ENCODE data around the gene LRP3.

Gene LRP3

DNA sequence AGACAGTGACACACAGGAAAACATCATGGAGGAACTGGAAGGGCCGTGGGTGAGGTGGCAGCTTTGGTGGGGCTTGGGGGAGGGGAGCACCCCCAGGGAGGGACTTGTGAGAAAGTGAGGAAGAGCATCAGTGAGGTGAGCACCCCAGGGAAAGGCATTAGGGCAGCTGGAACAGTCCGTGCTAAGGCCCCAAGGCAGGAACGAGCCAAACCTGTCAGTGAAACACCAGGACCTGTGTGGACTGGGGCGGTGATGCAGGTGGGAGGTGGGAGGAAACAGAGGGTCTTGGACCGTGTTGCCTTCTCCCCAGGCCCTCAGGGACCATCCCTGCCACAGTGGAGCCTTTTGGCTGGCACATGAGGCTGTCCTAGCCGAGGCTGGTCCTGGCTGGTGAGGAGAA lies 48.8 kb downstream of the LRP3 start:
- Mint-ChIP-seq H3K4me1 (ENCODE audit: low read depth) (no peaks in the 10 kb centered on the region), H3K36me3 (no peaks in the 10 kb centered on the region), H3K4me3 (no peak overlapping the region), H3K27me3 (no peaks in the 10 kb centered on the region), H3K27ac (no peak overlapping the region), H3K9me3 (ENCODE audit: low read depth) (no peaks in the 10 kb centered on the region)

DNA sequence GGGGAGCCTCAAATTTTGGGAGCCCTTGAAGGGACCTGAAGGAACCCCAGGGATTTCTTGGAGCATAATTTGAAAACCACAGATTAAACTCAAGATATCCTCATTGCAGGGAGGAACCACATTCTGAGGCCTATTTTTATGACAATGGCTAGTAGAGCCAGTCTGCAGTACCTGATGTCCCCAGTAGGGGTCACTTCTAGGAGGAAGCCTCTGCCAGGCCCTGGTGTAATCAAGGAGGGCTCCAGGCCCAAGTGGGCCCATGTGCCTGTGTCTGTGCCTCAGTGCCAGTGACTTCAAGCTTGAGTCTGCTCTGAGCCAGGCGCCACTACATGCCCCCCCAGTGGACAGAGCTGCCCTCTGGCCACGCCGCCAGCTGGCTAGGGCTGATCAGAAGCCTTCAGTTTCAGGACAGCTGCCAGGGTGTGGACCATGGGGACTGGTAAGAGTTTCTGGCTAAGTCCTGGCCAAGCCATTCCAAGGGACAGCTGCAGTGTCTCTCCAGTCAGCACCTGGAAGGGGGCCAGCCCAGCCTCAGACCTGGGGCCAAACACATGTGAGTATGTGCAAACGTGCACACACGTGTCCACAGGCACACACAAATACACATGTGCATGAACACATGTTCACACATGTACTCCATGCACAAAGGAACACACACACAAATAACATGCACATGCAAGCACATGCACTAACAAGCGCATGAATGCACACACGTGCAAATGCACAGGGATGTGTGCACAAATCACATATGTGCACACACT lies 52.0 kb downstream of the LRP3 start:
- H3K4me1 Mint-ChIP-seq (ENCODE audit: low read depth): no peaks in the 10 kb centered on the region
- H3K27ac Mint-ChIP-seq: no peak overlapping the region
- no peaks in the 10 kb centered on the region for H3K36me3 Mint-ChIP-seq
- no peaks in the 10 kb centered on the region for H3K27me3 Mint-ChIP-seq
- no peaks in the 10 kb centered on the region for H3K9me3 Mint-ChIP-seq (ENCODE audit: low read depth)
- H3K4me3 Mint-ChIP-seq: no peak overlapping the region

DNA sequence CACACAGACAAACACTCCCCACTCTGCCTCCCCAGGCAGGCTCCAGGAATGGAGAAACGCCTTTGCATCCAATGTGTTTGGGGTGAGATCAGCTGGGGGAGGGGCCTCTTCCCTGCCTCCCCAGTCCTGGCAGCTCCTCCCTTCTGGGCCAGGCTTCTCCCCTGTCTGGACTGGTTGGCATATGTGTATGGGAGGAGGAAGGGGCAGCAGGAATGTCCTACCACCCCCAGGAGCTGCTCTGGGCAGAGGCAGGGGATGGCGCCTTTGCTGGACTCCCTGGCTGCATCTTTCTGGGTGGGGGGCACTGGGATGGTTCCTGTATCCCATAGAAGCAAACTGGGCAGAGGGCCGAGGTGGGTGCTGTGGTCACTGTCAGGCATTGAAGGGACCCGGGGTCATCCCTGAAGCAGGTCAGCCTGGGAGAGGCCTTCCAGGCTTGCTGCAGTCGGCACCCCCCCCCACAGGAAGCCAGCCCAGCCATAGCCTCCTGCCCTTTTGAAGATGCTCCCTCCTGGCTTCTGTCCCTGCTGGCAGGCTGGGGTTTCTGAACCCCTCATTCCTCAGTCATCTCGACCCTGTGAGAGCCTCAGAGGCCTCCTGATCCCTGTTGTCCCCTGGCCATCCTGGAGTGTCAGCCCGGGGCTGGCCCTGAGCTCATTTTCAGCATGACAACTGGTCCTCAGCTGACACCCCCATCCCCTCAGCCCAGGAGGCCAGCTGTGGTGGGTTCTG lies 52.7 kb downstream of the LRP3 start:
- no peak overlapping the region for H3K27ac Mint-ChIP-seq
- H3K4me1 Mint-ChIP-seq (ENCODE audit: low read depth): no peaks in the 10 kb centered on the region
- no peak overlapping the region for H3K4me3 Mint-ChIP-seq
- no peaks in the 10 kb centered on the region for H3K36me3 Mint-ChIP-seq
- H3K9me3 Mint-ChIP-seq (ENCODE audit: low read depth): no peaks in the 10 kb centered on the region
- no peaks in the 10 kb centered on the region for H3K27me3 Mint-ChIP-seq

DNA sequence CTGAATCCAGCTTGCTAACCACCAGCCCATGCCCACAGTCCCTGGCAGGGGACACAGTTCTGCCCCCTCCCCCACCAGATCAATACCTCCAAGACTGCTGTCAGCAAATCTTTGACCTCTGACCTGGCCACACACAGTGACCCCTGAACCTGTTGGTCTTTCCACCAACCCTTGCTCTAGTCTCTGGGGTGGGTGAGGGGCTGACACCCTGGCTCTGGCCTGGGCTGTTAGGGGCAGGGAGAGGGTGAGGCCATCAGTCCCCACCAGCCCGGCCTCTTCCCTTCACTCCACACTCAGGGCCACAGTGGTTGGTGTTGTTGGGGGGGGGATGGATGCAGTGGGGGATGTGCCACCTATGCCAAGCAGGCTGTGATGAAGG lies 53.3 kb downstream of the LRP3 start:
- no peaks in the 10 kb centered on the region for H3K36me3 Mint-ChIP-seq
- no peaks in the 10 kb centered on the region for H3K27me3 Mint-ChIP-seq
- no peaks in the 10 kb centered on the region for H3K4me1 Mint-ChIP-seq (ENCODE audit: low read depth)
- H3K4me3 Mint-ChIP-seq: no peak overlapping the region
- no peak overlapping the region for H3K27ac Mint-ChIP-seq
- H3K9me3 Mint-ChIP-seq (ENCODE audit: low read depth): no peaks in the 10 kb centered on the region

DNA sequence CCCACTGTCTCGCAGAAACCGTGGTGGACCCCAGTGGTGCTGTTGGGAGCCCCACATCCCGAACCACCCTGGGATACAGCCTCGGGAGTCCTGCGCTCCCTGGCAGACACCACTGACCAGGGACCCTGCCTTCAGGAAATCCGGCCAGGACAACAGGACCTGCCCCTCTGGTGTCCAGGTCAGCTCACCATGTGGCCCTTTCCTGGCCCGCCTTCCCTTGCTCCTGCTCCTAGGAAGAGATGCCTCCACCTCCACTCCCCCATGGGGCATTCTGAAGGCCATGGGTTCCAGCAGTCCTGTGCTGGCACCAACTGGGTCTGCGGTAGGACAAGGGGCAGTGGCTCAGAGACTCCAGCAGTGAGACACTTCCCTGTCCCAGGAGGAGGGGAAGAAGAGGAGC lies 54.0 kb downstream of the LRP3 start:
- H3K4me1 Mint-ChIP-seq (ENCODE audit: low read depth): no peaks in the 10 kb centered on the region
- H3K4me3 Mint-ChIP-seq: no peak overlapping the region

DNA sequence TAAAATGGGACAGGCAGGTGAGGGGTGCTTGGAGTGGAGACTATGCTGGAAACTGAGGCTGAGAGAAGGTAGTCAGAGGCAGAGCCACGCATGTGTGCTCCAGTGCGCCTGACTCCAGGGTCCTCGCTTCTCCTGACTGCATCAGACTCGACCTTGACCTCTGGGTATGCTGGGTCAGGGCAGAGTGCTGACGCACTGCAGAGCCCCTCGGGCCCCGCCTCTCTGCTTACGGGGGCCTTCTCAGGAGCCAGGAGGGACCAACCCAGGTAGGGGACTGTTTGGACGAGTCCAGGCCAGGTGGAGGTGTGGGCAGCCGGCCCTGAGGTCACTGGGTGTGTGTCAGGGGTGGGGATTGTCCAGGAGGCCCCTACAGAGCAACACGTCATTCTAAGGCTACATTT lies 54.4 kb downstream of the LRP3 start:
- H3K4me1 Mint-ChIP-seq (ENCODE audit: low read depth): no peaks in the 10 kb centered on the region
- no peak overlapping the region for H3K27ac Mint-ChIP-seq
- no peaks in the 10 kb centered on the region for H3K36me3 Mint-ChIP-seq
- H3K9me3 Mint-ChIP-seq (ENCODE audit: low read depth): no peaks in the 10 kb centered on the region
- no peak overlapping the region for H3K4me3 Mint-ChIP-seq
- no peaks in the 10 kb centered on the region for H3K27me3 Mint-ChIP-seq

More for the DNA sequence above, 54.0 kb downstream of the LRP3 start:
- no peaks in the 10 kb centered on the region for H3K36me3 Mint-ChIP-seq
- H3K9me3 Mint-ChIP-seq (ENCODE audit: low read depth): no peaks in the 10 kb centered on the region
- no peaks in the 10 kb centered on the region for H3K27me3 Mint-ChIP-seq
- H3K27ac Mint-ChIP-seq: no peak overlapping the region

DNA sequence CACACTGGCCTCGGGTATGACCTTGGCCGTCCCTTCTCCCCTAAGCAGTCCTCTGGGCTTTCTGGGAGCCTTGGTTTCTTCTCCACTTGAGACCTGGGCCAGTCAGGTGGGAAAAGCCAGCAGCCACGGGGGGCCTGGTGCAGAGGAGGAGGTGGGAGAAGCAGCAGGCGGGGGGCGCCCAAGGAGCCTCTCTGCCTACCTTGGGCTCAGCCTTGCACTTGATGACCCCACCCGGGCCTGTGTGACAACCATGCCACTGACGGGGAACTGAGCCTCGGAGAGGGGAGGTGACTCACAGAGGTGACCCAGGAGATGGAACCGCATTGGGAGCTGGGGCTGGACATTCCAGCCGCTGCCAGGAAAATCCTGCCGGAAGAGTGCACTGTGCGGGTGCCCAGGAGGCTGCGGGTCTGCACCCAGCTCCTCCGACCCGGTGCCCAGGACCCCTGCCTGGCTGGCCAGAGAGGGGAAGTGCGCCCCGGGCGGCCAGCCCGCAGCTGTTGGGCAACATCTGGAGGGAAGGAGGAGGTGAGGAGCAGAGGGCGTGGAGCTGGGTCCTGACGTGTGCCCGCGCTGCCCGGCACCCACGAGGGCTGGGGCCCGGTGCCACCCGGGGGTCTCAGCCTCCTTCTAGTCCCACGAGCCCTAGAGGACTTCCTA lies 55.0 kb downstream of the LRP3 start:
- Mint-ChIP-seq H3K27me3 (no peaks in the 10 kb centered on the region), H3K9me3 (ENCODE audit: low read depth) (no peaks in the 10 kb centered on the region), H3K27ac (no peak overlapping the region), H3K36me3 (no peaks in the 10 kb centered on the region), H3K4me3 (no peak overlapping the region), H3K4me1 (ENCODE audit: low read depth) (no peaks in the 10 kb centered on the region)

DNA sequence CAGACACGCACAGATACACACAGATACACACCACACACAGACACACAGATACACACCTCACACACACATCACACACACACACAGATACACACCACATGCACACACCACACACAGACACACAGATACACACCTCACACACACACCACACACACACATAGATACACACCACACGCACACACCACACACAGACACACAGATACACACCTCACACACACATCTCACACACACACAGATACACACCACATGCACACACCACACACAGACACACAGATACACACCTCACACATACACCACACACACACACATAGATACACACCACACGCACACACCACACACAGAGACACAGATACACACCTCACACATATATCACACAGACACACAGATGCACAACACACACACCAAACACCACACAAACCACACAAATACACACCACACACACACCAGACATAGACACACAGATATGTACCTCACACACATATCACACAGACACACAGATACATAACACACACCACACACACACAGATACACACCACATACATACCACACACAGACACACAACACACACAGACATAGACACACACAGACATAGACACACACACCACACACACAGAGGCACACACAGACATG lies 55.7 kb downstream of the LRP3 start:
- Mint-ChIP-seq H3K9me3 (ENCODE audit: low read depth) (no peaks in the 10 kb centered on the region), H3K4me1 (ENCODE audit: low read depth) (no peaks in the 10 kb centered on the region), H3K4me3 (no peak overlapping the region), H3K27me3 (peaks cover under 1% of the 10 kb centered on the region), H3K27ac (no peak overlapping the region), H3K36me3 (no peaks in the 10 kb centered on the region)

DNA sequence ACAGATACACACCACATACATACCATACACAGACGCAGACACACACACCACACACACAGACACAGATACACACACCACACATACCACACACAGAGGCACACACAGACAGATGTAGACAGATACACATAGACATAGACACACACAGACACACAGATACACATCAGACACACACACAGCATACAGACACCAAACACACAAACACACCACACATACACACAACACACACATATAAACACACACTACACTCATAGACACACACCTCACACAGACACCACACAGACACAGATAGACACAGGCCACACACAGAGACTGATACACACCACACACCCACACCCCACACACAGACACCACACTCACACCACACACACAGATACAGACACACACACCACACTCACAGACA lies 56.4 kb downstream of the LRP3 start:
- Mint-ChIP-seq H3K4me1 (ENCODE audit: low read depth) (no peaks in the 10 kb centered on the region), H3K27ac (no peak overlapping the region), H3K4me3 (no peak overlapping the region), H3K36me3 (no peaks in the 10 kb centered on the region), H3K9me3 (ENCODE audit: low read depth) (no peaks in the 10 kb centered on the region), H3K27me3 (peaks cover 3% of the 10 kb centered on the region)

DNA sequence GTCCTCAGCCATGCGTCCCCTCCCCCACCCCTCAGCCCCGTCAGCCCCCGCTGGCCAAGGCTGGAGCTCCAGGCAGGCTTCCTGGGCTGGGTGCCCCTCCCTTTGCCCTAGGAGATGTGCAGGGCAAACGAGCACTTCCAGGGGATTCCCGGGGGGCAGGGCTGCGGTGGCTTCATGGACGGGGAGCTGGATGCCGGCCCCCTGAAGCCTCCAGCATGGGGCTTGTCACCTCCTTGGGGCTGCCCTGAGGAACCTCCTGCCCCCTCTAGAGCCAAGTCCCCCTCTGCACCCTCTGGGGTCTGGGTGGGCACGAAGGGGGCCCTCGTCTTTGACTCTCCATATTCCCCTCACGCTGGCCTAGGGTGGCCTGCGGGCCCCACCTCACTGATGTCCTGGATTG lies 56.9 kb downstream of the LRP3 start:
- Mint-ChIP-seq H3K4me3 (no peak overlapping the region), H3K36me3 (no peaks in the 10 kb centered on the region), H3K27me3 (peaks cover 3% of the 10 kb centered on the region), H3K4me1 (ENCODE audit: low read depth) (no peaks in the 10 kb centered on the region), H3K27ac (no peak overlapping the region), H3K9me3 (ENCODE audit: low read depth) (no peaks in the 10 kb centered on the region)

DNA sequence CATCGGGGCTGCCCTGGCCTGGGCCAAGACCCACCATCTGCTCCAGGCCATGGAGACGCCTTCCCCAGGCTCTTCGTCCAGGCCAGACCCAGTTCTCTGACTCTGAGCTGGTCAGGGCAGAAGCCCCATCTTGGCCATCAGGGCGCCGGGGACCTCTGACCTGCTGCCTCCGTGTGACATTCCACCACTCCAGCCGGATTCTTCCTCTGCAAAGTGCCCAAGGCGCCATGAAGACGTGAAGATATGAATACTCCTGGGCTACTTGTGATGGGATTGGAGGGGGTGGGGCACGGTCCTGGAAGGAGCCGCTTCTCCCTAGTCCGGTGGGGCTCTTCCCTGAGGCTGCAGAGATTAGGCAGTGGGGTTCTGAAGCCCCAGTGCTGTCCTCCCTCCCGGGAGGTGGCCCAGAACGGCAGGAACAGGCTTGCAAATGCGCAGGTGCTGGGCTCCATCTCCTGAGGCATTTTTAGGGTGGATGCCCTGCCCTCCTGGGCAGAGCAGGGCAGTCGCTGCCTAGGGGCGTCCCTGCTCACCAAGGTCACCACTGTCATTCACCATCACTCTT lies 57.5 kb downstream of the LRP3 start:
- no peaks in the 10 kb centered on the region for H3K4me1 Mint-ChIP-seq (ENCODE audit: low read depth)
- peaks cover 3% of the 10 kb centered on the region for H3K27me3 Mint-ChIP-seq
- H3K27ac Mint-ChIP-seq: no peak overlapping the region
- no peaks in the 10 kb centered on the region for H3K9me3 Mint-ChIP-seq (ENCODE audit: low read depth)
- H3K4me3 Mint-ChIP-seq: no peak overlapping the region
- H3K36me3 Mint-ChIP-seq: no peaks in the 10 kb centered on the region

DNA sequence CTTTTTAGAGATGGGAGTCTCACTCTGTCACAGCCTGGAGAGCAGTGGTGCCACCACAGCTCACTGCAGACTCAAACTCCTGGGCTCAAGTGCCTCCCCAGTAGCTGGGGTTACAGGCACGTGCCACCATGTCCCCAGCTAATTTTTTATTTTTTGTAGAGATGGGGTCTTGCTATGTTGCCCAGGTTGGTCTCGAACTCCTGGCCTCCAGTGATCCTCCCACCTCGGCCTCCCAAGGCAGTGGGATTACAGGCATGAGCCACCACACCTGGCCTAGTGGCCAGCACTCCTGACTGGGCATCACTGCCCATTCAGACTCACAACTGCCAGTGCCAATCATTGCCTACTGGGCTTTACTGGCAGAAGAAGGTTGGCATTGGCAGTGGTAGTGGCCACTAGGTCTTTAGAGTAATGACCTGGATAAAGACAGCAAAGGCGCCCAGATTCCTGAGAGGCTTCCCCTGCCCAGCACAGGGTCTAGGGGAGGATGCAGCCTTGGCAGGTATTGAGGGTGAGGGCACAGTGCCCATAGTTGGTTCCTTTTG lies 58.4 kb downstream of the LRP3 start:
- peaks cover 3% of the 10 kb centered on the region for H3K27me3 Mint-ChIP-seq
- H3K4me3 Mint-ChIP-seq: no peak overlapping the region
- no peaks in the 10 kb centered on the region for H3K36me3 Mint-ChIP-seq
- H3K4me1 Mint-ChIP-seq (ENCODE audit: low read depth): no peaks in the 10 kb centered on the region
- H3K9me3 Mint-ChIP-seq (ENCODE audit: low read depth): no peaks in the 10 kb centered on the region
- H3K27ac Mint-ChIP-seq: no peak overlapping the region

DNA sequence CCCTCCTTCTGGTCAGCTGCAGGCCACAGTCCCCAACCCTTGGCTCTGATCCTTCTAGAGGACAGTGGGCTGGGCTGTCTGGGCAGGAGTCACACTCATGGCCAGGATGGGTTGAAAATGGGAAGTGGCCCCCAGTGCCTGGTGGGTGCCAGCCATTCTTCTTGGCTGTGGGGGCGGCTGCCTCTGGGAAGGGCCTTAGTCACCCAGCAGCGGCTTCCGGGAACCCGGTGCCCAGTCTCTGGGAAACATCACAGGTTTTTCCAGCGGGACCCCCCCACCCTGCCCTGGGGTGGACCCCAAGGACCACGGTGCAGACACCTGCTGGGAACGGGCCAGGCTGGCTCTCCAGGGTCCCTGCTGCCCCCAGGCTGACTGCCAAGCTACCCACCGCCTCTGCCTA lies 58.8 kb downstream of the LRP3 start:
- H3K4me3 Mint-ChIP-seq: no peak overlapping the region
- no peak overlapping the region for H3K27ac Mint-ChIP-seq
- H3K36me3 Mint-ChIP-seq: no peaks in the 10 kb centered on the region
- peaks cover 3% of the 10 kb centered on the region for H3K27me3 Mint-ChIP-seq
- no peaks in the 10 kb centered on the region for H3K9me3 Mint-ChIP-seq (ENCODE audit: low read depth)
- H3K4me1 Mint-ChIP-seq (ENCODE audit: low read depth): no peaks in the 10 kb centered on the region

DNA sequence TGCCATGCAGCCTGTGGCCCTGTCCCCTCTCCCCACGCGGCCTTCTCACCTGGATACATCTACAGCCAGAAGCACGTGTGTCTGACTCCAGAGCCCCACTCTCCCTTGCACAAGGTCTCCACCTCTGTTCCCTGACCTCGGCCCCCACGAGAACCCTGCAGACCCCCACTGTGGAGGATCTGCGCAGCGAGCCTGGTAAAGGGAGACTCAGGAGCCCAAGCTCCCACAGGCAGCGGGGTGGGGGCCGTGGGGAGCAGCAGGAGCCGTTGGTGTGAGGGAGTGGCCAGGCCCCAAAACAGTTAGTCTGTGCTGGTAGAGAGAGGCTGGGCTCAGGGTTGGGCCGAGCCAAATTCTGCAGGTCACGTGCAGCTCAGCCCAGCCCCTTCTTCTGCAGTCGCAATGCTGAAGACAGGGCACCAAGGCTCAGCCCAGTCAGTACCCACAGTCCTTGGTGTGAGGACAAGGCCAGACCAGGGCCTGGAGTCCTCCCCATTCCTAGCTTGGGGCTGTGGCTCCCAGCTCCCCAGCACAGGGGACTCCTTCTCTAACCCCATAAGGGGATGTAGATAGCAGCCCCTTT lies 60.2 kb downstream of the LRP3 start:
- Mint-ChIP-seq H3K27ac (no peak overlapping the region), H3K27me3 (peaks cover 3% of the 10 kb centered on the region), H3K4me1 (ENCODE audit: low read depth) (no peaks in the 10 kb centered on the region), H3K4me3 (no peak overlapping the region), H3K36me3 (no peaks in the 10 kb centered on the region), H3K9me3 (ENCODE audit: low read depth) (no peaks in the 10 kb centered on the region)
